BLaER1 (cell line): Measurements from ENCODE around the gene MED16.
A peak's percentile ranks its signal among the peaks of the same experiment; 100 is the strongest.
"Not testable (repeated sequence)": the region's sequence is repeated elsewhere in the genome, so short reads cannot be mapped to it uniquely, and the experiment has no call there.

Experiments
- H3K27ac ChIP-seq: shearing (Covaris generic); formaldehyde crosslinking; 2 replicates; pipeline ENCODE4 v1.8.1; 2022
- H3K27me3 ChIP-seq: shearing (Covaris generic); formaldehyde crosslinking; 2 replicates; pipeline ENCODE4 v1.8.1; 2022
- H3K36me3 ChIP-seq: shearing (Covaris generic); formaldehyde crosslinking; 2 replicates; pipeline ENCODE4 v1.8.1; 2022
- H3K4me1 ChIP-seq: shearing (Covaris generic); formaldehyde crosslinking; 2 replicates; pipeline ENCODE4 v1.8.1; 2022
- H3K4me2 ChIP-seq: shearing (Covaris generic); formaldehyde crosslinking; 2 replicates; pipeline ENCODE4 v1.8.1; 2022
- H3K4me3 ChIP-seq: shearing (Covaris generic); formaldehyde crosslinking; 2 replicates; pipeline ENCODE4 v1.8.1; 2022
- H3K9ac ChIP-seq: shearing (Covaris generic); formaldehyde crosslinking; 2 replicates; pipeline ENCODE4 v1.8.1; 2022
- H3K9me3 ChIP-seq: shearing (Covaris generic); formaldehyde crosslinking; 2 replicates; pipeline ENCODE4 v1.8.1; 2022
- H4K20me1 ChIP-seq: shearing (Covaris generic); formaldehyde crosslinking; 2 replicates; pipeline ENCODE4 v1.8.1; 2022
- Cebpa-rat ChIP-seq: shearing (Covaris generic); IDR thresholded peaks from 2 replicates; pipeline ENCODE4 v1.8.1; 2022

MED16 gene

GRCh38 chr19:855142-855541, 37.8 kb downstream of the MED16 start:
- no peak for TF ChIP-seq Cebpa-rat
- no peak overlapping the region for H3K9ac ChIP-seq
- no peak overlapping the region for H3K27ac ChIP-seq
- H4K20me1 ChIP-seq = peaks cover 16% of the 10 kb centered on the region
- peaks cover 55% of the 10 kb centered on the region for H3K27me3 ChIP-seq
- peaks cover 10% of the 10 kb centered on the region for H3K9me3 ChIP-seq
- no peaks in the 10 kb centered on the region for H3K36me3 ChIP-seq
- no peak overlapping the region for H3K4me2 ChIP-seq
- H3K4me1 ChIP-seq = peaks cover 15% of the 10 kb centered on the region; the same call in 1 of the 2 replicates
- no peak overlapping the region for H3K4me3 ChIP-seq

- Histone ChIP-seq H3K4me1 (peaks cover 10% of the 10 kb centered on the region; the same call in 1 of the 2 replicates), H3K36me3 (no peaks in the 10 kb centered on the region), H3K4me2 (no peak overlapping the region), H3K9ac (no peak overlapping the region), H3K27me3 (peaks cover 54% of the 10 kb centered on the region), H3K4me3 (no peak overlapping the region), H3K9me3 (peaks cover 10% of the 10 kb centered on the region), H4K20me1 (peaks cover 11% of the 10 kb centered on the region), H3K27ac (no peak overlapping the region)
- no peak for TF ChIP-seq Cebpa-rat
These were observed 38.4 kb downstream of the MED16 start for GRCh38 chr19:854549-854948.

GRCh38 chr19:853614-854220, 39.3 kb downstream of the MED16 start:
- not testable (repeated sequence) for H3K4me3 ChIP-seq, H3K4me1 ChIP-seq, H4K20me1 ChIP-seq, H3K9me3 ChIP-seq, H3K36me3 ChIP-seq, H3K27ac ChIP-seq, H3K9ac ChIP-seq, H3K4me2 ChIP-seq
- H3K27me3 ChIP-seq = peaks cover 54% of the 10 kb centered on the region

GRCh38 chr19:853014-853585, 39.9 kb downstream of the MED16 start:
- H3K27ac ChIP-seq = no peak overlapping the region
- peaks cover 54% of the 10 kb centered on the region for H3K27me3 ChIP-seq
- H3K4me3 ChIP-seq = no peak overlapping the region
- no peaks in the 10 kb centered on the region for H3K36me3 ChIP-seq
- H4K20me1 ChIP-seq = no peaks in the 10 kb centered on the region; the same call in 1 of the 2 replicates
- TF ChIP-seq Cebpa-rat = no peak
- no peak overlapping the region for H3K9ac ChIP-seq
- no peak overlapping the region for H3K4me2 ChIP-seq
- no peaks in the 10 kb centered on the region for H3K9me3 ChIP-seq
- H3K4me1 ChIP-seq = peaks cover 7% of the 10 kb centered on the region

GRCh38 chr19:852136-853013, 40.6 kb downstream of the MED16 start, which contains the start of gene ELANE:
Gene ELANE (plus strand): TSS chr19:852303. CDS start chr19:852329, 26 bp downstream.
- H3K27me3 ChIP-seq = peaks cover 54% of the 10 kb centered on the region
- H4K20me1 ChIP-seq = no peaks in the 10 kb centered on the region

GRCh38 chr19:850979-851335, 42.0 kb downstream of the MED16 start:
- Histone ChIP-seq H3K36me3 (no peaks in the 10 kb centered on the region), H3K27me3 (peaks cover 67% of the 10 kb centered on the region), H4K20me1 (0 out of 2 replicates have a peak, but pooled peaks cover 6% of the 10 kb centered on the region), H3K4me1 (peaks cover 11% of the 10 kb centered on the region), H3K9me3 (no peaks in the 10 kb centered on the region), H3K4me2 (no peak overlapping the region), H3K27ac (no peak overlapping the region), H3K4me3 (no peak overlapping the region), H3K9ac (no peak overlapping the region)
- no peak for TF ChIP-seq Cebpa-rat

More at GRCh38 chr19:852136-853013, 40.6 kb downstream of the MED16 start, which contains the start of gene ELANE:
- Histone ChIP-seq H3K4me2 (no peak within 1 kb of the TSS), H3K27ac (no peak within 1 kb of the TSS), H3K4me3 (no peak within 1 kb of the TSS), H3K4me1 (peaks cover 9% of the 10 kb centered on the region), H3K36me3 (no peaks in the 10 kb centered on the region), H3K9ac (no peak within 1 kb of the TSS), H3K9me3 (no peaks in the 10 kb centered on the region)
- no peak for TF ChIP-seq Cebpa-rat

- Histone ChIP-seq H3K36me3 (no peaks in the 10 kb centered on the region), H3K27ac (no peak overlapping the region), H3K27me3 (peaks cover 73% of the 10 kb centered on the region), H3K4me2 (no peak overlapping the region), H3K4me3 (no peak overlapping the region), H3K4me1 (peaks cover 13% of the 10 kb centered on the region), H3K9ac (no peak overlapping the region), H4K20me1 (0 out of 2 replicates have a peak, but pooled peaks cover 10% of the 10 kb centered on the region), H3K9me3 (no peaks in the 10 kb centered on the region)
- no peak for TF ChIP-seq Cebpa-rat
These were observed 42.6 kb downstream of the MED16 start for GRCh38 chr19:850221-850978.

GRCh38 chr19:849195-849594, 43.8 kb downstream of the MED16 start:
- peaks cover 85% of the 10 kb centered on the region for H3K27me3 ChIP-seq
- not testable (repeated sequence) for H3K27ac ChIP-seq, H3K9ac ChIP-seq, H3K4me3 ChIP-seq, H3K4me2 ChIP-seq, H3K9me3 ChIP-seq, H3K36me3 ChIP-seq
- H4K20me1 ChIP-seq = 0 out of 2 replicates have a peak, but pooled peaks cover 10% of the 10 kb centered on the region
- H3K4me1 ChIP-seq = peaks cover 23% of the 10 kb centered on the region

GRCh38 chr19:848386-848921, 44.5 kb downstream of the MED16 start:
- no peaks in the 10 kb centered on the region for H3K36me3 ChIP-seq
- peaks cover 23% of the 10 kb centered on the region for H3K4me1 ChIP-seq
- H3K9me3 ChIP-seq = no peaks in the 10 kb centered on the region
- 0 out of 2 replicates have a peak, but pooled peaks cover 10% of the 10 kb centered on the region for H4K20me1 ChIP-seq
- H3K9ac ChIP-seq = no peak overlapping the region
- H3K27me3 ChIP-seq = peaks cover 91% of the 10 kb centered on the region
- no peak overlapping the region for H3K4me3 ChIP-seq
- peak overlapping the region; percentile 30 for H3K4me2 ChIP-seq
- no peak for TF ChIP-seq Cebpa-rat
- H3K27ac ChIP-seq = no peak overlapping the region
